ENCODE results near the gene UBASH3B.

- TF ChIP-seq CTCF (conservative IDR thresholded peaks at IDR 0.05 in 1 of 2, IDR thresholded peaks at IDR 0.05 in 1 of 2; ENCODE audit: low read depth in 1 of 2, low read length in 2 of 2) (no peak), EZH2 (IDR thresholded peaks at IDR 0.05; ENCODE audit: low read length, missing control alignments) (no peak)
These were observed 39.6 kb downstream of the UBASH3B start for GRCh38 chr11:122695076-122695615.

Data from fibroblast of lung (primary cell).